G401.6 (cell line): ENCODE results near the gene GARS1.
"Not testable (repeated sequence)": the region's sequence is repeated elsewhere in the genome, so short reads cannot be mapped to it uniquely, and the experiment has no call there.

ENCODE experiments used
- FAIRE-seq: peaks from 2 replicates; lab custom pipeline; 2012; peaks lifted over from hg19 to GRCh38; lab: Jason Lieb, UNC

GARS1 gene

DNA sequence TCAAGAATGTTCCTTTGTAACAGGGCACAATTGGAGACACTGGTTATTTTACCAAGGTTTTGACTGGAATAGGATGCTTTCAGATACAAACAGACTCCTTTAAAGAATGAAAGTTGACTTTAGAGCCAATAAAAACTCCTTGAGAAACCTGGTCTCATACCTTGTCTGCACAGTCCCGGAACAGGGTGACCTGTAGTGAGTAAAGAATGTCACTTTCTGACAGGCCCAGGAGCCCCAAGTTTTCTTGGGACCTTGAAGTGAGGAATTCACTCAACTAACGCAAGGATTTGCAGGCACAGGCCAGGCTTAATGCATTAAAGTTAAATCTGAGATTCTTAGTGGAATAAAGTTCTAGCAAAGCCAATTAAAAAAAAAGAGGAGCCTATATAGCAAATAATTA lies 11.5 kb upstream of the GARS1 start:
- FAIRE-seq, result no peak

DNA sequence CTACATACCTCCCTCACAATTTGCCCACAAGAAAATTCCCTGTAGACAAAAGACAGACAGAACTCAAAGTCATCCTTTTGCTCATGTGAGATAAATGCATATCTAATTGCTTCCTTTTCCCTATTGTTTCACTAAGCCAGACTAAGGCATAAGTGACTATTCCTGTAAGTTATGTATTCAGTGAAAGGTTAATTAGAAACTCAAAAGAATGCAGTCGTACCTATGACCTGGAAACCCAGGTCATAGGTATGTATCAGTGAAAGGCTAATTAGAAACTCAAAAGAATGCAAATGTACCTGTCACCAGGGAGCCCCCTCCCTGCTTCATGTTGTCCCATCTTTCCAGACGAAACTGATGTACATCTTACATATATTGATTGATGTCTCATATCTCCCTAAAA lies 10.3 kb upstream of the GARS1 start:
- no peak for FAIRE-seq

DNA sequence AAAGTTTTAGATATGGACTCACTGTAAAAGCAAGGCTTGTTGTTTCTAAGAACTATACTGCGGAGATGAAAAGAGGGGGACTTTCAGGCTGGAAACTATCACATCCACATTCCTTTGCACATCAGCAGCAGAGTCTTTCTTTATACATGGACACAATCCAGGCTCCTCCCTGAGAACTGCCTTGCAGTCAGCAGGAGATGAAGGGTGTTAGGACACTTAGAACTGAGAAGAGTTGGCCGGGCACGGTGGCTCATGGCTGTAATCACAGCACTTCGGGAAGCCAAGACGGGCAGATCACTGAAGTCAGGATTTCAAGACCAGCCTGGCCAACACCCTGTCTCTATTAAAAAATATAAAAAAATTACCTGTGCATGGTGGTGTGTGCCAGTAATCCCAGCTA lies 9.7 kb upstream of the GARS1 start:
- FAIRE-seq, result no peak

DNA sequence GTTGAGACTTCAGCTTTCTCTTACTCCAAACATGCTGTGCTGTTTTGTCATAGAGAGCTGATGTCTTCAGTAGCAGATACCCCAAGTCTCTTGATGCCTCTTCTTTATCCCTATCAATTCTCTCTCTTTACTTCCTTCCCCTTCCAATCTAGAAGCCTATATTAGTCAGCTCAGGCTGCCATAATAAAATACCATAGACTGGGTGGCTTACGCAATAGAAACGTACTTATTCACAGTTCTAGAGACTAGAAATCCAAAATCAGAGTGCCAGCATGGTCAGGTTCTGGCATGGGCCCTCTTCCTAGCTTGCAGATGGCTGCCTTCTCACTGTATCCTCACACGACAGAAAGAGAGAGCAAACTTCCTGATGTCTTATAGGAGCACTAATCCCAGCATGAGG lies 9.0 kb upstream of the GARS1 start:
- FAIRE-seq, result no peak

DNA sequence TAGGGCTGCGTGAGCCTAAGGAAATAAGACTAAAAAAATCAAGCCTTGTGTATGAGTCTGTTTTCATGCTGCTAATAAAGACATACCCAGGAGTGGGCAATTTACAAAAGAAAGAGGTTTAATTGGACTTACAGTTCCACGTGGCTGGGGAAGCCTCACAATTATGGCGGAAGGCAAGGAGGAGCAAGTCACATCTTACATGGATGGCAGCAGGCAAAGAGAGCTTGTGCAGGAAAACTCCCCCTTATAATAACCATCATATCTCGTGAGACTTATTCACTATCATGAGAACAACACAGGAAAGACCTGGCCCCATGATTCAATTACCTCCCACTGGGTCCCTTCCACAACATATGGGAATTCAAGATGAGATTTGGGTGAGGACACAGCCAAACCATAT lies 7.1 kb upstream of the GARS1 start:
- FAIRE-seq, result not testable (repeated sequence)

DNA sequence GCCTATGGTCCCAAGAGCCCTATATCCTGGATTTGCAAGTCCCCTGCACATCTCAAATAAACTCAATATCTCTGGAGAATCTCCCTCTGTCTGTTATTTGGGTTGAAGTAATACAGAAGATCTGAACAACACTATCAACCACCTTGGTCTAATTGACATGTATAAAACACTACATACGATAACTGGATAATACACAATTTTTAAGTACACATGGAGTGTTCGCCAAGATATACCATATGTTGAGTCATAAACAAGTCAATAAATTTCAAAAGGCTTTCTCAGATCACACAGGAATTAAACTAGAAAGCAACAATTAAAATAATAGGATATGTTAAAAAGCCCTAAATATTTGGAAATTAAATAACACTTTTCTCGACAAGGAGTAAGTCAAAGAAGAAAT lies 5.6 kb upstream of the GARS1 start:
- FAIRE-seq, result no peak

DNA sequence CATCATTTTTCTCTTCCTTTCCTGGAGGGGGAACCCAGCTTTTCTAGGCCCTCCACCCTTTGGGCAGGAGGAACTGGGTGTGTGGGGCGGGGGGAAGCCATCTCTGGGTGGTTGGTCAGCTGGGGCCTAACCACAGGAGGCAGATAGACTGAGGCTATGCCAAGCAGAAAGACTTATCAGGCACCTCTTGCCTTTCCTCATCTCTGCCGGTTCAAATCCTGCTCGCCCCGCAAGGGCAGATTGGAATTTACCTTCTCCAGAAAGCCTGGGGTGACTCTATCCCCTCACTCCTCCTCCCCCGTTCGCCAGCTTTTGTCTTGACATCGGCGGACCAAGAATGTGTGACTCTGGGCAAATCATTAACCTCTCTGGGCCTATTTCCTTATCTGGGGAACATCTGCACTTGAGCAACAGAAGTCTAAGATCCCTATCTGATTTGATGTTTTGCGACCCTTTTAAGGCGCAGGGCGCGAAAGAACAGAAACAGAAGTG lies 584 bp upstream of the GARS1 start:
- no peak for FAIRE-seq

DNA sequence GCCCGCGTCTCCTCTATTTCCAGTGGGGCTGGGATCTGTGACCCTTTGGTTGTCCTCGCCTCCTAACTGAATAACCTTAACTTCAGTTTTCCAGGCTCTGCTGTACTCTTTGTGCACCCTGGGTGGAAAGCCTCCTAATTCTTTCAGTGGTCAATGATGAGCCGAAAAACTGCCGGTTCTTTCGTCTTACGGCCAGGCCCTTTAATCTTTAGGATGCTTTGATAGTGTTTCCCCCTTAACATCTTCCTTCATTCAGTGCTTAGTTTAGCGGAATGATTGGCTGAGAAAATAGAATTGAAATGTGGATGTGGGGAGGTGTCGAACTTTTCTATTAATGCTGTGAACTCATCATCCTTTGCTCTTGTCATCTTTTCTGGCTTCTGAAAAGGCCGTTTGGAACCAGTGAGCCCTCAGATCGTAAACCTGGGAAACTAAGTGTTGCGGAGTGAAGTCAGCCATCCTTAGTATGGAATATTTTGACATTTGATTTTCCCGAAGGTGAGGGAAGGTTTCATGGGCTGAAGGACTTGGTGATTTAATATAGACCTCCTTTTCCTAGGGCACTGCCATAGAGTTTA lies 847 bp downstream of the GARS1 start:
- no peak for FAIRE-seq

DNA sequence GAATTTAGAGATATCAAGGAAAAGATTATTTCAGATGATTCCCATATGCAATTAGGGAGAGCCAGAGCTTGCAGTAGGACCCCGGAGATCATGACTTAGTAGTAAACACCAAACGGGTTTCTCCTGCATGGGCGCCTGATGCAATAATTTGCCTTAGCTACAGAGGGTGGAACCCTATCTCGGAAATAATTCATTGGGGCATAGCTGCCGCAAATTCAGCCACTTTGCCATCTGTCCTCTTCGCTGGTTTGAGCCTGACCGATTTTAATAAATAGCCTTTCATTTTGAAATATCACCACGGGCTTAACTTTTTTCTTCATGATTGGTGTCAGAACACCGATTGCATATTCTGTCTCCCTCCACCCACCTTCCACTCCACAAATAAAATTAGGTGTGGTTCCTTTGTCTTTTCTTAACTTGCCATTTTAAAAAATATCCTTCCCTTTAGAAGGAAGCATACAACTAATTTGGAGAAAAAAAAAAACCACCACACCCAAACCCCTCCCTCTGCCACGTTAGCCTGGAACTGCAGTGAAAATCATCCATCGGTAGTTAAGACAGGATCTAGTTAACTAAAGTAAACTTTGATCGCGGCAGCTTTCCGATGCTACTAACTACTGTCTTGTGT lies 1.4 kb downstream of the GARS1 start:
- no peak for FAIRE-seq

DNA sequence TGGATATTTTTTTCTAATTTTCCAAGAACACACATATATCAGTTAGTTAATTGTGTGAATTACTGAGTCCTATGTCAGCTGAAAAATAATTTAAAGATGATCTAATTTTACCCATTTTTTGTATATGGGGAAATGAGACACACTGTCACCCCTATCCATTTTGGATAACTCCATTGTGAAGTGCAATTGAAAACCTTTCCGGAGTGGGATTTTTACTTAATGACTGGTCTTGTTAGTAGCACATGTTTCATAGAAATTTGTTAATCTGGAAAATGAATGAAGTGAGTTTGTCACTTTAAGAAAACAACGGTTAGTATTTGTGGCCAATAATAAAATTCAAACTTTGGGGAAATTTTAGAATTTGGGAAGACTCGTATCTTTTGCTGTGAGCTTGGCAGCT lies 2.0 kb downstream of the GARS1 start:
- FAIRE-seq, result no peak

DNA sequence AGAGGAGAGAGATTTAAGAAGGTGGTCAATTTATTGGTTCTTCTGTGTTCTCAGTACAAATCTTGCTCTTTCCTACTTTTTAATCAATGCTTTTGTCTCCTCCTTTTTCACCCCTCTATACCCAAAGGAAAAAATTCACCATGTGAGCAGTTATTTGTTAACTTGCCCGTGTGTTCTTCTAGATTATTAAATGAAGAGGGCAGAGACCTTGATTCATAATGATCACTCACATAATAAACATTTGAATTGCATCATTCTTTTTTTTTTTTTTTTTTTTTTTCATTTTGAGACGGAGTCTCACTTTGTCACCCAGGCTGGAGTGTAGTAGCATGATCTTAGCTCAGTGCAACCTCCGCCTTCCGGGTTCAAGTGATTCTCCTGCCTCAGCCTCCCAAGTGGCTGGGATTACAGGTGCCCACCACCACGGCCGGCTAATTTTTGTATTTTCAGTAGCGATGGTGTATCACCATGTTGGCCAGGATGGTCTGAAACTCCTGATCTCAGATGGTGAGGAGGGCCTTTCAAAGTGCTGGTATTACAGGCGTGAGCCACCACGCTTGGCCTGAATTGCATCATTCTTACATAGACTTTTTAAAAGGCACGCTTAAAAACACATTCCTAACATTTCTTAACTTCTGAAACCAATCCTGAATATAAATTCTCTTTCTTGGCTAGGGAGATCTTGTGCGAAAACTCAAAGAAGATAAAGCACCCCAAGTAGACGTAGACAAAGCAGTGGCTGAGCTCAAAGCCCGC lies 3.6 kb downstream of the GARS1 start:
- no peak for FAIRE-seq

DNA sequence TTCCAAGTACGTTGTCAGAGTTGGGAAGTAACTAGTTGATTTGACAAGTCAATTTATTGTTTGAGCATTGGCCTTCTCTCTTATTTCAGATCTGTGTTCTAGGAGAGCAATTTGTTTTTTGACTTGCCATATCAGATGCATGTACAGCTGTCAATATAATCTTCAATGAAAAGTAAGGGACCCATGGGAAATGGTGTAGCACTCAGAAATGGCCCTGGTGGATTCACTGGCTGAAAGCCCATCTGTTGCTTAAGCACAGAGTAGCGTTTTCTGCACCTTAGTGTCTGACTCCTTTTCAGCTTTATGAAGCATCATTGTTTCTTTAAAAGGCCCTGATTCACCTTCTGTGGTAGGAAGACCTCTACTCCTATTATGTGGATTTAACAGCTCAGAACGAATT lies 10.2 kb downstream of the GARS1 start:
- no peak for FAIRE-seq

DNA sequence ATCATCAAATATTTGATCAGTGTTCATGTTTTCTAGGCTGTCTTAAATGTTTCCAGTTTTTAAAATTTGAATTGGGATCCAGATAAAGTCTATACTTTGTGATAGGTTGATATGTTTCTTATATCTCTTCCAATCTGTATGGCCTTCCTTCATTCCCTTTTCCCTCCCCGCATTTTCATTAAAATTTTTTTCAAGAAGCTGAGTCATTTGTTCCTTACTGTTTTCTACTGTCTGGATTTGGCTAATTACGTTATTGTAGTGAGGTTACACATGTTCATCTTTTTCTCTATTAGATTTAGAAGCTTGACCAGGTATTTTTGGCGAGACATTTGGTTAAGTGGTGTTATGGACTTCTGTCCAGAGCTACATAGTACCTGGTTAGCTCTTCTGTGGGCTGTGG lies 11.2 kb downstream of the GARS1 start:
- no peak for FAIRE-seq

DNA sequence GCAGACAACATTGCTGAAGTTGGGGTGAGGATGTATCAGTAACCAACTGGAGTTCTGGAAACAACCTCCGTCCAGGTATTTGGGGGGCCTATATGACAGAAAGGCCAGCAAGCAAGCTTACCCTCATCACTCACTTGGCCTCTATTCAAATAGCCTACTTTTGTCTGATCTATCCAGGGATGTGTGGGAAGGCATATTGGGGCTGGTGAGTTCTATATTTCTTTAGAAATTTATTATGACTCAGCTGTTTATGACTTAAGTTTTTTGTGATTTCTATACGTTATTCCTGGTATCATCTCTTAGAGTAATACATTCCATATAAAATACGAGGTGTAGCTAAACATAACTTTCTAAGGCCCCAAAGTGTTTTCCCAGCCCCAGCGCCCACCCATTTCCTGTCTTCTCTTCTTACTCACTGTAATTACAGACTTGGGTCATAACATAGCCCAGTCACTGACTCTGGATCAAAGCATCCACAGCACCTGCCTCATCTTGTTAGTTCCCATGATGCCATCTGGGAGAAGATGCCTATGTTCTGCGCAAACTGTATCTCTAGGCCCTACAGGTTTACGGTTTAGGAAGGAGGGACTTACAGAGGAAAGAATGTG lies 18.1 kb downstream of the GARS1 start:
- no peak for FAIRE-seq

DNA sequence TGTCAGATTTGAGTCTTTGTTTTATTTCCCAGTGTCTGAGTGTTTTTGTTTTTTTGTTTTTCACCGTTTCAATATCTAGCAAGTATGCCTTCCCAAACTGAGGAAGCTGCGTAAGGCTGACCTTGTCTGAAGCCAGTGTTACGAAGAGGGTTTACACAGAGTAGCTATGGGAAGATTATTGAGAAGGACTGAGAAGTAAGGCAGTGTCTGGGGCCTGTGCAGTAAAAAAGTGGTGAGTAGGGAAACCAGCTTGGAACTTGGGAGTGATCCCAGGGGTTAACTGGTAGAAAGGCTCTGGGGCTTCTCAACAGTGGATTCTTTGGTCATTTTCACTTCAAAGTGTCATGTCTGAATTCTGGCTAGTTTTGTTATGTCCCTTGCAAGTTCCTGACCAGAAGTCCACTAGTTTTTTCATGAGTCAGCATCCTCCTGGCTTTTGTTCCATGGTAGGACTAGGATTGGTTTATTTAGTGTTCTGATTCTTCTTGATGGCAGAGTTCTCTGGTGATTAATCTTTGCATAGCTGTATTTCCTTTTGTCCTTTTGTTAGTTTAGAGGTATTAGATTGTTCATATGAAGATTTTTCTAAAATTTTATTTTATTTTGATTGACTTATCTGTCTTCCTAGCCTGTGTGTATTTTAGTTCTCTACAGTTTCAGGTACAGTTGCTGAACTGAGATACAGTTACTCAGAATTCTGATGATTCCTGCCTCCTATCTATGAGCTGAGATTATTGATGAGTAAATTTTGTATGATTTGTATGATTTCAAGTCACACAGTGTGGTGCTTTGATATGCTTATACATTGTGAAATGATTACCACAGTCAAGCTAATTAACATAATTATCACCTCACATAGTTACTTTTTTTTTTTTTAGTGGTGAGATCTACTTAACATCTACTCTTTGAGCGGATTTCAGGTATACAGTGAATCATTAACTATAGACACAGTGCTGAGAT lies 19.0 kb downstream of the GARS1 start:
- FAIRE-seq, result no peak

DNA sequence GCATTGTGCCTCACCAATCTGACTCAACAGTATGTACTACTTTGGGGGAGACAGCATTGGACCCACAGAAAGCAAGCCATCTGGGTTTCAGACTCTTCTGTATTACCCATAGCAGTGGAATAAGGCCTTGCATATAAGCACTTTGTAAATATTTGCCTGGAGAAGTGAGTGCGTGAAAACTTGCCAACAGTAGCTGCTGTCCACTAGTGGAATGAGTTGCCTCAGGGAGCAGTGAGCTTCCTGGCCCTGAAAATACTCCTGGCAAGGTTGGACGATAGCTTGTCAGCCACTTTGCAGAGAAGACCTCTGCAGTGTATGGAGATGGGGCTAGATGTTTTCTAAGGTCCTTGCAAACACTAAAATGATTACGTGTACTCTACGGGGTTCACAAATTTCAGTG lies 21.6 kb downstream of the GARS1 start:
- no peak for FAIRE-seq

DNA sequence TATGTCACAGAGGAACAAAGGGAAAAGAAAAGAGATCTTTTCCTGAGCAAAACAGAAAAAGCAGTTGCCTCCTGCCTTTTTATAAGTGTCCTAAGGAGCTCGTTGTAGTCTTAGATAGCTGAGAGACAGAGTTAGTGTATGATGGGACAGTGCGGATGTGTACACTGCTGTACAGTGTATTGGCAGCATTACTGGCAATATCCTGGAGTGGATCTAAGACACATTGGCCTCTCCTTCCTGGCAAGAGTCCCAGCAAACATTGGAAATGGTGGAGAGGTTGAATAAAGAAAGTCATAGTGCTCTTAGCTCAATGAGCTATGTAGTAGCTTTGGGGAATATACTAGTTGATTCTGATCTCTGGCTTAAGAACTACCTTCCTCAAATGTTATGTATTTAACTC lies 22.7 kb downstream of the GARS1 start:
- no peak for FAIRE-seq

DNA sequence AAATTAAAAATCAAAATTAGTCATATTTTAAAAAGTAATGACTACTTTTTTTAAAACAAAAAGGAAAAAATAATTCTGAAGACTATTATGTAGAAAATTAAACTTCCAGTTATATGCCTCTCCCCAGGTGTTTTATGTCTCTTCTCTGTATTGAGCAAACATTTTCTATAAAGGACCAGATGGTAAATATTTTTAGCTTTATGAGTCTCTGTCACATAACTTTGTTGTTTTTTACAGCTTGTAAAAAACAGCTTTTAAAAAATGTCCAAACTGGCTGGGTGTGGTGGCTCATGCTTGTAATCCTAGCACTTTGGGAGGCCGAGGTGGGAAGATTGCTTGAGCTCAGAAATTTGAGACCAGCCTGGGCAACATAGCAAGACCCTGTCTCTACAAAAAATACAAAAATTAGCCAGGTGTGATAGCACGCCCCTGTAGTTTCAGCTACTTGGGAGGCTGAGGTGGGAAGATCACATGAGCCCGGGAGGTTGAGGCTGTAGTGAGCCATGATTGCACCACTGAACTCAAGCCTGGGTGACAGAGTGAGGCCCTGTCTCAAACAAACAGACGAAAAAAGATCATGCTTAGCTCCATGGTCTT lies 23.5 kb downstream of the GARS1 start:
- FAIRE-seq, result peak; percentile 66

DNA sequence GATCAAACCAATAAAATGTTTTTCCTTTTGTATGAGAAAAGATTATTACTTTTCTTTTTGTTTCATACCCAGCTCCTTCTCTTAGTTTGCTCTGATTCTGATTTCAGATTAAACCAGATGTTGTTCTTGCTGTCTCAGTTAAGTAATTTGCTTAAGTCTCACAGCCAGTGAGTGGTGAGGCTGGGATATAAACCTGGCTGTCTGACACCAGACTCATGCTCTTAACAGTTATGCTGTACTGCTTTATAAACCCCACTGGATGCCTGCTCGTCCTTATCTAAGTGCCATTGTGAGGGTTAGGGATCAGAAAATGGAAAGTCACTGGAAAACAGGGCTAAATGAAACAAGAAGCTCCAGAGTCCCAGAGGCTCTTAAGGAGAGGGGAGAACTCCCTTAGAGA lies 24.3 kb downstream of the GARS1 start:
- no peak for FAIRE-seq

DNA sequence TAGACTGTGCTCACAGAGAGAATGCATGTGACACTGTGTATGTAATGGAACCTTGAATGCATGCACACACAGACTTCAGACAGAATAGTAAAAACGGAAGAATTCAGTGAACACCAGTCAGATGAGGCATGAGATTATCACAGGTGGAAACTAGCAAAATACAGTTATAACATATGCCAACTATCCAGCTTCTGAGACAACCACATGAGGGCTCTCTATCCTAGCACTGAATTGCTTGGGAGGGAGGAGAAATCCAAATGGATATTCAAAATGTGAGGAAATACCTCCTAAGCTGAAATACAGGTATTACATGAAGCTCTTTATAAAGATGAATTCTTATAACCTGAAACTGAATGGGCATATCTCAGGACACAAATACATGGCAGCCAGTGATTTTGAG lies 30.6 kb downstream of the GARS1 start:
- FAIRE-seq, result no peak

DNA sequence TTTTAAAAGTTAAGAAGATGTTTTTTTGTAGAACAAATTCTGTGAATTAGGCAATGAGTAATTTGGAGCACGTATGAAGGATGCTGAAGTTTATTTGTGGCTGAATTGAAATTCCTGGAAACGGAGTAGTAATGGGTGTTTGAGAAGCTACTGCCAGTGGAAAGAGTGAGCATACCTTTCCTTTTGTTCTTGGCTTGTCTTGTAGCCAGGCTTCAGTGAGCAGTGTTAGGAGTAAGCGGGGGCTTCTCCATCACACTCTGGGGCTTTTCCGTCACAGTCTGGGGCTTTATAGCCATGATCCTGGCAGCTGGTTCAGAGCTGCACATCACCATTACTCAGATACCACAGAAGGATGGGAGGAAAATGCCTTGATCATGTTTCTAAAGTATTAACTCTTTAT lies 32.3 kb downstream of the GARS1 start:
- FAIRE-seq, result no peak

DNA sequence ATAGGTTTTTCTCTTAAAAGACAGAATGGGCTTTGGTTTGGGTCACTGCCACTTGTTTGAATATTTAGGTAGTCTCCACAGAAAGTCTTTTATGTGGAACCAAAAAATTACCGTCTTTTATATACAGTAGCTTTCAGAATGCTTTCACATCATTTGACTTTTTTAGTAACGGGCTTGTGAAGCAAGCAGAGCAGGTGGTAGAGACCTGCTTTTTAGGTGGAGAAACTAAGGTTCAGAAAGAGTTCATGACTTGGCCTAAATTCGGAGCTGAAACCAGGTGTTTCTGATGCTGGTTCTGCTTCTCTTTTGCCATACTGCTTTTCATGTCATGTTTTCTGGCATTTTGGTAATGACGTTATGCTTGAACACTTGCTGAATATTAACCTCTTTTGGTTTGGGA lies 36.3 kb downstream of the GARS1 start:
- FAIRE-seq, result no peak
